NOMO-1 (cell line): ENCODE results near the gene EHD2.

Experiments used
- DNase-seq, 2 experiments: peaks; one replicate each; lab custom pipeline; 2025; ENCODE audit not compliant: unreplicated experiment in 2 of 2; lab: John Stamatoyannopoulos, UW

EHD2 gene

DNA sequence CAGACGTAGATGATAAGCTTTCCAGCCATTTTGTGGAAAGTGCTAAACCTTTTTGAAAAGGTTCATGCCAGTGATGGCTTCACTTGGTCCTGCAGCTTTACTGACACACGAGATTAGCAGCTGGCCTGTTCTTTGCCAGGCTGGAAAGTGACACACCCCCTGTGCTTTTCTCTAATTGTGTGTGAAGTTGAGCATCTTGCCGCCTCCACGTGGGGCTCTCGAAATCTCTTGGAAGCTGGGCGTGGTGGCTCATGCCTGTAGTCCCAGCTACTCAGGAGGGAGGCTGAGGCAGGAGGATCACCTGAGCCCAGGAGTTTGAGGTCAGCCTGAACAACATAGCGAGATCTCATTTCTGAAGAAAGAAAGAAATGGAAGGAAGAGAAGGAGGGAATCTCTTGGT lies 25.3 kb upstream of the EHD2 start:
- no peak for DNase-seq

DNA sequence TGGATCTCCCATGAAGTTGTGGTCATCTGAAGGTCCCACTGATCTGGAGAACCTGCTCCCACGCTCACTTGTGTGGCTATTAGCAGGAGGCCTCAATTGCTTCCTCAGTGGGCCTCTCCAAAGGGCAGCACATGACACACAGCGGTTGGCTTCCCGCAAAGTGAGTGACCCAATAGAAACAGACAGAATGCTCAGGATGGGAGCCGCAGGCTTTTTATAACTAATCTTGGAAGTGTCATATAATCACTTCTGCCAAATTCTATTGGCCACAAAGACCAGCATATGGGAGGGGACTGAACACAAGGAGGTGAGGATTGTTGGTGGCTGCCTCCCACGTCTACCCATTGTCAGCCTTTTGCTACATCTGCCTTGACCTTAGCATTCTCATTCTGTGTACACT lies 22.1 kb upstream of the EHD2 start:
- DNase-seq: no peak

DNA sequence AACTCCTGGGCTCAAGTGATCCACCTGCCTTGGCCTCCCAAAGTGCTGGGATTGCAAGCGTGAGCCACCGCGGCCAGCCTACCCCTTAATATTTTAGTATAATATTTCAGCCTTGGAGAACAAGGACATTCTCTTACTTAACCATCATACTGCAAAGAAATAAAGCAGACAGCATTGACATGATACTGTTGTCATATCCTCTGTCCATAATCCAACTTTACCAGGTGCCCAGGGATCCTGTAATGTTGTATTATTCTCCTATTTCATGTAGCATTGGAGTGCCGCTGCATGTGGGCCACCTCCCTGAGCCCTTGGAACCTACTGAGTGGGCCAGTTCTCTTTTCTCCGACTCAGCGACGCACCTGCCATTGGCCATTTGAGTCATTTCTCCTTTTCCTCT lies 21.4 kb upstream of the EHD2 start:
- DNase-seq: no peak

DNA sequence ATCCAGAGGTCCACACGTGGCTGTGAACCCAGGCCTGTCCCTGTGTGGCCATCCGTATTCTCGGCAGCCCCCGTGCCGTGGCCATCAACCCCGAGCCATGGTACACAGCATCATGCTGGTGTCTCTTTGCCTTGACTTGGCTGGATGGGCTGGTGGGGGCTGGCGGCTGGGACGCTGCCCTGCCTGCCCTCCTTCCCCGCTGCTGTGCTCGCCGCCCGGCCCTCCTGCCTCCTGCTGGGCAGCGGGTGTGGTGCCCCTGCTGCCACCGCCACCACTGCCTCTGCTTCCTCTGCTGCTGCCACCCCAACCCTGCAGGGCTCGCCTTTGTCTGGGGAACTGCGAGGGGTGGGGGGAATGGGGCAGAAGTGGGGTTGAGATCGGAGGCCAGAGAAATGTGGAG lies 19.7 kb upstream of the EHD2 start:
- DNase-seq: no peak

DNA sequence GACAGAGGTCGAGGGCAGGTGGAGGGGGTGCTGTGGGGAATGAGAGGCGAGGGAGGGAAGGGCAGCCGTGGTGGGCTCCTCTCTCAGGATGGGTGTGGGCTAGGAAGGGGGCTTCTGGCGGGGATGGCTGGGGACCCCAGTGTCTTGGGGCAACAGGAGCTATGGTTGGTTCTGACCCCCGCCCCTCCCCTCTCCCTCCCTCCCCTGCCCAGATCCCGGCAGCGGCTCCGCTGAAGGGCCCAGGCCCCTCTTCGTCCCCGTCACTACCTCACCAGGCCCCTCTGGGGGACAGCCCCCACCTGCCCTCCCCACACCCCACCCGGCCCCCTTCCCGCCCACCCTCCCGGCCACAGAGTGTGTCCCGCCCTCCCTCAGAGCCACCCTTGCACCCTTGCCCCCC lies 19.3 kb upstream of the EHD2 start:
- no peak for DNase-seq

DNA sequence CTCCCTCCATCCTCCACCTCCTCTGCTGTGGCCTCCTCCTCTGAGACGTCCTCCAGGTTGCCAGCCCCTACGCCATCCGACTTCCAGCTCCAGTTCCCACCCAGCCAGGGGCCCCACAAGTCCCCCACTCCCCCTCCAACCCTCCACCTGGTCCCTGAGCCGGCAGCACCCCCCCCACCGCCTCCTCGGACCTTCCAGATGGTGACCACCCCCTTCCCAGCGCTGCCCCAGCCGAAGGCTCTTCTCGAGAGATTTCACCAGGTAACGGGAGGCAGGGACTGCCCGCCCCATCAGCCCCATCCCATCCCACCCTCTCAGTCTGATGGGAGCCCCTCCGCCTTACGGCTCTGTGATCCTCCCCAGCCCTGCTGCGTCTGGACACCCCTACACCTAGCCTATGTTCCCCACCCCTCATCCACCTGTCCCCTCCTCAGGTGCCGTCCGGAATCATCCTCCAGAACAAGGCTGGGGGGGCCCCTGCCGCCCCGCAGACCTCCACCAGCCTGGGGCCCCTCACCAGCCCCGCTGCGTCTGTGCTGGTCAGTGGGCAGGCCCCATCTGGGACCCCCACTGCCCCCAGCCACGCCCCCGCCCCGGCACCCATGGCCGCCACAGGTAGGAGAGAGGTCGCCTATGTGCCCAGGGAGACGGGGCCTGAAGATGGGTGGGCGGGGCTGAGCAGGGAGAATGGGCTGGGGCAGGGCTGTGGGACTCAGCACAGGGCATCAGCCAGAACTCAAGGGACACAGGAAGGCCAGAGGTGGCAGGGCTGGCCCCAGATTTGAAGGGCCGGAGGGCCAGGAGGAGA lies 18.6 kb upstream of the EHD2 start:
- DNase-seq: no peak

DNA sequence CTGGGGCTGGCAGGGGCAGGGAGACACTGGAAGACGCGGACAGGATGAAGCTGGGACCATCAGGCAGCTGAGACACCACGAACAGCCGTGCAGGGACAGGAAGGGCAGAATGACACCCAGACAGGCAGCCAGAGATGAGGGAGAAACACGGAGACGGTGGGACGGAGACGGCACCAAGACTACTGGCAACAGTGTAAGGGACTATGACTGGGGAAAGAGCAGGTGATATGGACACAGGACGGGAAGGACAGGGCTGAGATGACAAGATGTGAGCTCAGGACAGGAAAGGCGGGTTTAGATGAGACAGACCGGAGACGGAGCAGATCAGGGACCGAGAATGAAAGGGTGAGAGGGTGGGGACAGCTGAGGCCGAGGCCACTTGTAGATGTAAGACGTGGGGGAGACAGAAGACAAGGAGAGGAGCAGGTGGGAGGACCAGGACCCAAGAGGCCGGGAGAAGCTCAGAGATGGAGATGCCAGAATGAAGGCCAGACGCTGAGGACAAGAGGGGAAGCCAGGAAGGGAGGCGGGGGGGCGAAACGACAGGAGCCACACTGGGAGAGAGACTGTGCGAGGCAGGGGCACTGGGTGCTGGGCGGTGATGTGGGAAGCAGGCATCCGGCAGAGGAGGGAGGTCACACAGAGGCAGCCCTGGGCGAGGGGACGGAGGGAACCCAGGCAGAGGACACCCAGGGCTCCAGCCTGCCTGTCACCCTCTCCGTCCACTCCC lies 17.5 kb upstream of the EHD2 start:
- no peak for DNase-seq

DNA sequence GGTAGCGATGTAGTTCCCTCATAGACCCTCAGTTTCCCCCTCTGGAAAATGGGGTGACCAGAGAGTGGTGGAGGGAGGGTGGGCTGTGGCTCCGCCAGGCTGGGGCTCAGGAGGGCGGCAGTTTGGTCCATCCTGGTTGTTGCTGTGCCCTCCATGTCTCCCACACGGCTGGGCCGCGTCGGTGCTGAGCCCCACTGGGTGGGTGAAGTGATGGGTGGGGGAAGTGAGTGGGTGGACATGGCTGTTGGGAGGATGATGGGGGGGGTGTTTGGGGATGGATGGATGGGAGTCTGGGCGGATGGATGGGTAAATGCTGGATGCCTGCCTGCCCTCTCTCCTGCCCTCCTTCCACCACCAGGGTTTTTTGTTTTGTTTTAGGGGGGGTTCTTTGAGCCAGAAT lies 16.6 kb upstream of the EHD2 start:
- DNase-seq: no peak

DNA sequence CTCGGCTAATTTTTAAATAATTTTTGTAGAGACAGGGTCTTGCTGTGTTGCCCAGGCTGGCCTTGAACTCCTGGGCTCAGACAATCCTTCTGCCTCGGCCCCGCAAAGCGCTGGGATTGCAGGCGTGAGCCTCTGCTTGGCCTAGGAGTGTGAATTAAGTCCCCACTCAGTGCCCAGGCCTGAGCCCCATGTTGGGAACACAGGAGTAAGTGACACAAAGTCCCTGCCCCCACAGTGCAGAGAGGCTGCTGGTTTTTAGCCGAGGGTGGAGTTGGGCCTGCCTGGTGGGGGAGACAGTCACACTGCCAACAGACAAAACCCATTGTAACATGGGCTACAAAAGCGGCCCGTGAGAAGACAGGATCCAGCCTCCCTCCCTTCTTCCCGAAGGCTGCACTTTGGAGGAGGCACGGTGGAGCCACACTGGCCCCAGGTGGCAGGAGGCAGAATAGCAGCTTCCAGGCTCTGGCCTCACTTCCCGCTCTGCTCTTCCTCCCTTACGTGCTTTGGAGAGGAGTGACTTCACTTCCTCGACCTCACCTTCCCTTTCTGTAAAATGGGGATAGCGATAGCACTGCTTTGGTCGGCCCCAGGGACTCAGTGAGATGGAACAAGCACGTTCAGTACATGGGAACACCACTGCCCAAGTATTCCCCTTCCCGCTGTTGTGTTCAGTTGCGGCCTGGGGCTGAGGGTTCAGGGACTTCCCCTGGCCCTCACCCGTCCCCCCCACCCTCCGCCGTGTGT lies 15.2 kb upstream of the EHD2 start:
- peak; percentile 49 to 70 for DNase-seq

DNA sequence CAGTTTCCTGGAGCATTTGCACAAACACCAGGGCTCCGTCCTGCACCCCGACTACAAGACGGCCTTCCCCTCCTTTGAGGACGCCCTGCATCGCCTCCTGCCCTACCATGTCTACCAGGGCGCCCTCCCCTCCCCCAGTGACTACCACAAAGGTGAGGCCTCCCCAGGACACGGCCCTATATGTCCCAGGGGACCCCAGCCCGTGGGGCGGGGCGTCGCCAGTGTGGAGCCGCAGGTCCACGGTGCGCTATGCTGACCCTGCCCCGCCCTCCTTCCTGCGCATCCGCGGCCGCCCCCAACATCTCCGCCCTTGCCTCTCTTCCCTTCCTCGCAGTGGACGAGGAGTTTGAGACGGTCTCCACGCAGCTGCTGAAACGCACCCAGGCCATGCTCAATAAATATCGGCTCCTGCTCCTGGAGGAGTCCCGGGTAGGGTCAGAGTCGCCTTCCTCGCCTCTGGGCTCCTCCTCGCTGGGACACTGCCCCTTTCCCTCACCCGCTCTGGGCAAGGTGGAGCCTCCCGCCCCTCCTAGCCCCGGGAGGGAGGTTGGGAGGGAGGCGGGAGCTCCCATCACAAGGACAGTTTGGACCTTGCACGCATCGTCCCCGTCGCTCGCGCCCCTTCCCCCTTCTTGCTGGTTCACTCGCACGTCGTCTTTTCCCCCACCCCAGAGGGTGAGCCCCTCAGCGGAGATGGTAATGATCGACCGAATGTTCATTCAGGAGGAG lies 14.4 kb upstream of the EHD2 start:
- DNase-seq: no peak

DNA sequence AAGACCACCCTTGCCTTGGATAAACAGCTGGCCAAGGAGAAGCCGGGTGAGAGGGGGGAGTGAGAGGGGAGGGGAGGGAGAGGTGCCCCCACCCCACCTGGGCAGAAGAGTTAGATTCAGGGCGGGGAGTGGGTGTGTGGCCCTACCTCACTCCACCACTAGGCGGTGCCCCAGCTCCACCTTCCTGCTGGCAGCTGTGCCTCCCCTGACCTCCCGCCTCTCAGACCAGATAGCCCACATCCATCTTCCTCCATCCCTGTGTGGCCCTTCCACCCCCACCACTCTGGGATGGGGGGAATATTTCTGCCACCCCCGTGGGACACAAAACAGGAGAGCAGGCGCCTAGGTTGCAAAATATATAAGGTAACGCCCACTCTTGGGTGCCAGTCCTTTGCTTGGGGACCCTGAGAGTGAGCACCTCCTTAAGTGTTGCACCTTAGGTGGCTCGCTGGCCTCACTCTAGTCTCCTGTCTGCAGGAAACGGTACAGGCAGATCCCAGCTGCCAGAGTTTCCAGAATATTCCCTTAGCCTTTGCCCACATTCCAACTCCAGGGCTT lies 13.8 kb upstream of the EHD2 start:
- DNase-seq: peak; percentile 2 to 32

DNA sequence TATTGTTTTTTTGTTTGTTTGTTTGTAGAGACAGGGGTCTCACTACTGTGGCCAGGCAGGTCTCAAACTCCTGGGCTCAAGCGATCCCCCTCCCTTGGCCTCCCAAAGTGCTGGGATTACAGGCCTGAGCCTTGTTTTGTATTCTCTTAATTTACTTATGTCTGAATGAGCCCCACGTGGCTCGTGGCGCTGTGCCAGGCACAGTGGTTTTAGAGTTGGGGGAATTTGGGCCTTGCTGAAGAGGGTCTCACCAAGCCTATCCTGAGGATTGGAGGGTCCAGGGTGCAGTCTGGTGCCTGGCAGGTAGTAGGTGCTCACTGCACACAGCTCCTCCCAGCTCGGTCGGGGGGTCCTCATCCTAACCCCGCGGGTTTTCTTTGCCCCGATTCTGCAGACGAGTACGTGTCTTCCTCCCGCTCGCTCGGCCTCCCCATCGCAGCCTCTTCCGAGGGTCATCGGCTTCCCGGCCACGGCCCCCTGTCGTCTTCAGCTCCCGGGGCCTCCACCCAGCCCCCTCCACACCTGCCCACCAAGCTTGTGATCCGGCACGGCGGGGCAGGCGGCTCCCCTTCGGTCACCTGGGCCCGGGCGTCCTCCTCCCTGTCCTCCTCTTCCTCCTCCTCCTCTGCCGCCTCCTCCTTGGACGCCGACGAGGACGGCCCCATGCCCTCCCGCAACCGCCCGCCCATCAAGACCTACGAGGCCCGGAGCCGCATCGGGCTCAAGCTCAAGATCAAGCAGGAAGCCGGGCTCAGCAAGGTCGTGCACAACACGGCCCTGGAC lies 12.1 kb upstream of the EHD2 start:
- DNase-seq: no peak

DNA sequence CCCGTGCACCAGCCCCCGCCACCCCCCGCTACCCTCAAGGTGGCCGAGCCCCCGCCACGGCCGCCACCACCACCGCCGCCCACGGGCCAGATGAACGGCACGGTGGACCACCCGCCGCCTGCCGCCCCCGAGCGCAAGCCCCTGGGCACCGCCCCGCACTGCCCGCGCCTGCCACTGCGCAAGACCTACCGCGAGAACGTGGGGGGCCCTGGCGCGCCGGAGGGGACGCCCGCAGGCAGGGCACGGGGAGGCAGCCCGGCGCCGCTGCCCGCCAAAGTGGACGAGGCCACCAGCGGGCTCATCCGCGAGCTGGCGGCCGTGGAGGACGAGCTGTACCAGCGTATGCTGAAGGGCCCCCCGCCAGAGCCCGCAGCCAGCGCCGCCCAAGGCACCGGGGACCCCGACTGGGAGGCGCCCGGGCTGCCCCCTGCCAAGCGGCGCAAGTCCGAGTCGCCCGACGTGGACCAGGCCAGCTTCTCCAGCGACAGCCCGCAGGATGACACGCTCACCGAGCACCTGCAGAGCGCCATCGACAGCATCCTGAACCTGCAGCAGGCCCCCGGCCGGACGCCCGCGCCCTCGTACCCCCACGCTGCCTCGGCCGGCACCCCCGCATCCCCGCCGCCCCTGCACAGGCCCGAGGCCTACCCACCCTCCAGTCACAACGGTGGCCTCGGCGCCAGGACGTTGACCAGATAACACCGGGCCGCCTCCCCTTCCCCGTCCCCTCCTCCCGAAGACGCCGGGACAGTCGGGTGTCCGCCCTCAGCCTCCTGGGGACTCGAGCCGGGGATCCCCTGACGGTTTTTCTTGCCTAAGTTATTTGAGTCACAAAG lies 11.3 kb upstream of the EHD2 start:
- no peak for DNase-seq

DNA sequence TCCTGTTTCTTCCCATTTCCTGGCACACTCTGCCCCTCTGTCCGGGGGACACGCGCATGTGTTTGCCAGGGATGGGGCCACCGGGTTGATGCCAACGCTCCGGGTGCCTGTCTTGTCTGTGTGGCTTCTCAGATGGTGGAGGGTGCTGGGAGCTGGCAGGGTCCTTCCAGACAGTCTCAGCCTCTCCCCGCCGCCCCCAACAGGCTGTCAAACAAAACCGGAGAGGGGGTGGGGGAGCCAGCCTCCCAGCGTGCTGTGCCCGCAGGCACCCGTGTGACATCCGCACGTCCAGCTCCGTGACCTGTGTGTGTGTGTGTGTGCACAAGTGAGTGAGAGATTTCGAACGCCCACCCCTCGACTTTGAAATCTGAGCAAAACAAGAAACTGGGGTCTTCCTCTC lies 10.6 kb upstream of the EHD2 start:
- no peak for DNase-seq

DNA sequence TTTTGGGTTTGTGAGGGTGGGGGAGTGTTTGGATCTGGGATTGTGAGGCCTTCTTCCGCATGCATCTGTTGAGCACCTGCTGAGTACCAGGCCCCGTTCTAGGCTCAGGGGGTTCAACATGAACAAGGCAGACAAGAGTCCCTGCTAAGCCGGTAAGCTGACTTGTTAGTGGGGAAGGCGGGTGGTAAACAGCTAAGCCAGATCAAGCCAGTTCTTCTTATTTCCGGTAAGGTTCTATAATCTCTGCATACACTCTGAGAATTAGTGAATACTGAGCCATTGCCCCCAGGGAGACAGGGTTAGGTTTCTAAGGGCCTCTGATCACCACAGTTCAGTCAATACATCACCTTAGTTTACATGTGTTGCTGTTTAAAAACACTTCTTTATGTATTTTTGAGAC lies 9.9 kb upstream of the EHD2 start:
- no peak for DNase-seq

DNA sequence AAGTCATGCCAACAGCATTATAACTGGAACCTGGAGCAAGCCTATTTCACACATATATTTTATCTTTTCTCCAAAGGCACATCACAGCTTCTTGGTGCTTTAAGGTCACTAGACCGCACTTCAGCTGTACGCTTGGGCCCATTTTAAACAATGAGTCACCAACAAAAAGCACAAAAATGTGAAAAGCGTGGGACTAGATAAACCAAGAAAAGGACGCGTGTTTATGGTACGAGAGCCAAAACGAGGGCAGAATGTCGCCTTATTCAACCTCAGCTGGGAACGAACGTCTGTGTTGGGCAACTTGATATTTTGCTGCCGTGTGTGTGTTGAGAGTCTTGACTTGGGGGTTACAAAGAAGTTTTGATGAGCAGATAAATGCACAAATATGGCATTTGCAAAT lies 9.2 kb upstream of the EHD2 start:
- no peak for DNase-seq

DNA sequence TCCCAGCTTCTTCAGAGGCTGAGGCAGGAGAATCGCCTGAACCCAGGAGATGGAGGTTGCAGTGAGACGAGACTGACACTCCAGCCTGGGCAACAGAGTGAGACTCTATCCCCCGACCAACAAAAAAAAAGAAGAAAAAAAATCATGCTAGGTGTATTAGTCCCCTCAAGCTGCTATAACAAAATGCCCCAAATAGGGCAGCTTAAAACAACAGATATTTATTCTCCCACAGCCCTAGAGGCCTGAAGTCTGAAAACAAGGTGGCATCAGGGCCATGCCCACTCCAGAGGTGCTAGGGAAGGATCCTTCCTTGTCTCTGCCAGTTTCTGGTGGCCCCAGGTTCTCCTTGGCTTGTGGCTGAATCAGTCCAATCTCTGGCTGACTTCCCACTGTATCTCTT lies 8.6 kb upstream of the EHD2 start:
- DNase-seq: no peak

DNA sequence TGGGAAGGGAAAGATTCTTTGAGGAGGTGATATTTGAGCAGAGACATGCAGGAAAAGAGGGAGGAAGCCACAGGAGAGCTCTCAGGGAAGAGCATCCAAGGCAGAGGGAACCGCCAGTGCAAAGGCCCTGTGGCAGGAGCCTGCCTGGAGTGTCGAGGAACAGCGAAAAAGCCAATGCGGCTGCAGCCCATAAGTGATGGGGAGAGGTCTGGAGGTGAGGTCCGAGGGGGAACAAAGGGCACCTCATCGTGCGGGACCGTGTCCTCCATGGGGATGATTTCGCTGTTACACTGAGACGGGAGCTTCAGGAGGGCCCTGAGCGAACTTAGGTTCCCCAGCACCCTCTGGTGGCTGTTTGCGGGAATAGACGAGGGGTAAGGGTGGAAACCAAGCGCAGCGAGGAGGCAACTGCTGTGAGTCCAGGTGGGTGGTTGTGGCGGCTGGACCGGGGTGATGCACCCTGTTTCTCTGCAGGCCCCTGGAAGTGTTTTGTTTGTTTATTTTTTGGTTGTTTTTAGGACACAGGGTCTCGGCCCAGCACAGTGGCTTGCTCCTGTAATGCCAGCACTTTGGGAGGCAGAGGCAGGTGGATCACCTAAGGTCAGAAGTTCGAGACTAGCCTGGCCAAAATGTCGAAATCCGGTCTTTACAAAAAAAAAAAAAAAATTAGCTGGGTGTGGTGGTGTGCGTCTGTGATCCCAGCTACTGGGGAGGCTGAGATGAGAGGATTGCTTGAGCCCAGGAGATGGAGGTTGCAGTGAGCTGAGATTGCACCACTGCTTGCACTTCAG lies 5.9 kb upstream of the EHD2 start:
- DNase-seq: peak; percentile 48 to 63
